SK-N-SH (cell line): Measurements from ENCODE around the gene TMEM115. TPM values are rescaled to one million over a fixed set of nuclear protein-coding genes. Genes with fewer than 3 reads are reported as not detected.

Experiments
- CTCF ChIA-PET: fragments of 300-600, 350-600 bp; formaldehyde crosslinking; extraction: SDS; loops from one replicate; lab custom pipeline; 2021; lab: Yijun Ruan, JAX
- POLR2A ChIA-PET: fragments of 350-600 bp; sonication (Branson Sonifier 250); formaldehyde crosslinking; extraction: SDS; loops from one replicate; lab custom pipeline; 2020; ENCODE audit warnings: antibody characterized with exemption, inconsistent platforms; lab: Yijun Ruan, JAX
- DNase-seq: peaks from one replicate; pipeline ENCODE4 v3.0.0; 2012
- H2AFZ ChIP-seq: fragments of 200-600 bp; sonication (generic); 2 replicates; pipeline ENCODE4 v1.8.1; 2016; ENCODE audit warnings: antibody characterized with exemption, mild to moderate bottlenecking, low read depth
- H3F3A ChIP-seq: fragments of 200-600 bp; sonication (generic); replicated peaks from 2 replicates; pipeline ENCODE3; 2016; ENCODE audit warnings: antibody characterized with exemption, mild to moderate bottlenecking; ENCODE audit not compliant: insufficient read depth
- H3K27ac ChIP-seq, 2 experiments: fragments of 200-500 bp in 1 of 2; fragments of 200-600 bp in 1 of 2; sonication (Bioruptor generic) in 1 of 2; sonication (generic), shearing (Covaris generic) in 1 of 2; 2 replicates each; pipeline versions ENCODE4 v1.5.1 to v1.6.1; 2014 to 2016; ENCODE audit warnings: low read depth in 2 of 2, inconsistent platforms in 1 of 2, low read length in 1 of 2, mild to moderate bottlenecking in 1 of 2, mixed read lengths in 1 of 2
- H3K27me3 ChIP-seq: fragments of 200-600 bp; sonication (generic), shearing (Covaris generic); 2 replicates; pipeline ENCODE4 v1.6.1; 2016; ENCODE audit warnings: mixed run types; ENCODE audit not compliant: insufficient read depth
- H3K36me3 ChIP-seq, 2 experiments: fragments of 200-500 bp in 1 of 2; fragments of 200-600 bp in 1 of 2; sonication (Bioruptor generic) in 1 of 2; sonication (generic) in 1 of 2; replicated peaks in 1 of 2; 2 replicates each; pipeline versions ENCODE3 to v1.5.1; 2014 to 2016; ENCODE audit warnings: low read length in 1 of 2, mild to moderate bottlenecking in 1 of 2; ENCODE audit not compliant: insufficient read depth in 2 of 2, control insufficient read depth in 1 of 2
- H3K4me1 ChIP-seq, 2 experiments: fragments of 200-500 bp in 1 of 2; fragments of 200-600 bp in 1 of 2; sonication (Bioruptor generic) in 1 of 2; sonication (generic), shearing (Covaris generic) in 1 of 2; 2 replicates each; pipeline versions ENCODE4 v1.5.1 to v1.6.1; 2014 to 2016; ENCODE audit warnings: low read depth in 1 of 2, low read length in 1 of 2, mixed run types in 1 of 2; ENCODE audit not compliant: insufficient read depth in 2 of 2, control insufficient read depth in 1 of 2
- H3K4me2 ChIP-seq: fragments of 200-600 bp; sonication (generic), shearing (Covaris generic); 2 replicates; pipeline ENCODE4 v1.6.1; 2017; ENCODE audit warnings: mixed run types
- H3K4me3 ChIP-seq, 2 experiments: fragments of 200-500 bp in 1 of 2; fragments of 200-600 bp in 1 of 2; sonication (Bioruptor generic) in 1 of 2; sonication (generic), shearing (Covaris generic) in 1 of 2; 2 replicates each; pipeline versions ENCODE4 v1.5.1 to v1.8.1; 2014 to 2016; ENCODE audit warnings: low read depth in 2 of 2, inconsistent platforms in 1 of 2, low read length in 1 of 2, mild to moderate bottlenecking in 1 of 2, mixed read lengths in 1 of 2, moderate library complexity in 1 of 2
- H3K79me2 ChIP-seq: fragments of 200-600 bp; sonication (generic); 2 replicates; pipeline ENCODE4 v1.8.1; 2017; ENCODE audit warnings: mild to moderate bottlenecking; ENCODE audit not compliant: insufficient read depth
- H3K9ac ChIP-seq: fragments of 200-600 bp; sonication (generic); 2 replicates; pipeline ENCODE4 v1.6.1; 2017; ENCODE audit warnings: mixed run types
- H3K9me2 ChIP-seq: fragments of 200-600 bp; sonication (generic); 2 replicates; pipeline ENCODE4 v1.6.1; 2017; ENCODE audit warnings: mixed run types
- H3K9me3 ChIP-seq: fragments of 200-600 bp; sonication (generic); 2 replicates; pipeline ENCODE4 v1.6.1; 2017; ENCODE audit warnings: mixed run types, mild to moderate bottlenecking, moderate library complexity
- H4K20me1 ChIP-seq: fragments of 200-600 bp; sonication (generic); 2 replicates; pipeline ENCODE4 v1.6.1; 2017; ENCODE audit warnings: mild to moderate bottlenecking, mixed run types; ENCODE audit not compliant: insufficient read depth
- ELF1 ChIP-seq: IDR thresholded peaks from 2 replicates; pipeline ENCODE4 v1.4.0; 2012
- GABPA ChIP-seq: IDR thresholded peaks from 2 replicates; pipeline ENCODE4 v1.4.0; 2012; ENCODE audit warnings: low read depth, mild to moderate bottlenecking
- GATA2 ChIP-seq: sonication (generic); formaldehyde crosslinking; IDR thresholded peaks from 2 replicates; pipeline ENCODE4 v1.5.0; 2020; ENCODE audit warnings: mild to moderate bottlenecking, missing genetic modification reagents
- MEF2A ChIP-seq: IDR thresholded peaks from 2 replicates; pipeline ENCODE4 v1.4.0; 2012; ENCODE audit warnings: low read depth, borderline replicate concordance
- NFIC ChIP-seq: IDR thresholded peaks from 2 replicates; pipeline ENCODE4 v1.4.0; 2012; ENCODE audit warnings: borderline replicate concordance
- POLR2AphosphoS5 ChIP-seq: IDR thresholded peaks from 2 replicates; pipeline ENCODE4 v1.6.1; 2012; ENCODE audit warnings: low read depth, low read length
- RCOR1 ChIP-seq: fragments of 150-350 bp; IDR thresholded peaks from 2 replicates; pipeline ENCODE4 v1.6.1; 2017; ENCODE audit warnings: antibody characterized with exemption, low read length
- SMC3 ChIP-seq: IDR thresholded peaks from 2 replicates; pipeline ENCODE4 v1.6.1; 2012; ENCODE audit warnings: low read depth, low read length, improper control_type of control experiment
- TCF12 ChIP-seq: IDR thresholded peaks from 2 replicates; pipeline ENCODE4 v1.4.0; 2012
- WGBS: methylation state at CpG from one replicate; pipeline ENCODE4 v1.1.6; 2017; ENCODE audit warnings: low lambda C conversion rate; 5-methylcytosine and 5-hydroxymethylcytosine counted together
- polyA plus RNA-seq, 3 experiments: library from polyadenylated mRNA; depleted of rRNA; stranded (reverse); fragments of >200 nt; gene quantifications; 2 replicates each; pipeline ENCODE4 v1.2.3, GENCODE V29; 2012
- TF ChIP-seq, protein P1 (sequence below): IDR thresholded peaks from 2 replicates; pipeline ENCODE4 v1.4.0; 2012; ENCODE audit warnings: low read depth
- TF ChIP-seq, protein P2 (sequence below): fragments of 200-600 bp; sonication (generic); IDR thresholded peaks from 2 replicates; pipeline ENCODE4 v1.6.1; 2017; ENCODE audit warnings: antibody characterized with exemption, mild to moderate bottlenecking, moderate library complexity
- TF ChIP-seq, protein P3 (sequence below): IDR thresholded peaks from 2 replicates; pipeline ENCODE4 v1.4.0; 2012; ENCODE audit warnings: low read depth, borderline replicate concordance

Gene TMEM115
- polyA plus RNA-seq, 1 of the 3 experiments (the other 2 are of a cell fraction) = 47.8 TPM

DNA sequence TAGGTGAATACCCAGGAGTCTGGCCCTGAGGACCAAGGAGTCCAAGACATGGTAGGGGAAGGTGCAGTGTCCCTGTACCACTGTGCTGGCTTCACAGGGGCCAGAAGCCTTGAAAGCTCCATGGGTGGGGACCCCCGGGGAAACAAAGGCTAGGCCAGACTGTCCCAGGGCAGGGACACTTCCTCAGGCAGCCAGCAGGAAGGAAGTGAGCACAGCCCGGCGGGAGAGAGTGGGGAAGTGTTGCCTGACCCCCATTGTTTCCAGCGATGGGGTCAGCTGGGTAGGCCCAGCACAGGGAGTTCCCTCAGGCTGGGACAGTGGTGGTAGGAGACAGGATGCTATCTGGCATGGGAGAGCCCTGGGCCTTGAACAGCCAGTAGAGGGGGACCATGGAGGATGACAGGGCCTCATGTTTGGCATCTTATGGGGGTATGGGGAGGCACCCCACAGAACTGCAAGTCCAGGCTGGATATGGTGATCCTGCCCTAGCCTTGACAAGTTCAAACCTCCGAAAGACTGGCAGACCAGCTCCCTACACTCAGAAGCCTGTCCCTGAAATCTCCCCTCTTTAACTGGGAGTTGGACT, 35.6 kb downstream of the TMEM115 start:
- Histone ChIP-seq H3K9me2 (no peaks in the 10 kb centered on the region), H3K4me1 (peaks cover 0 to 44% of the 10 kb centered on the region in 2 experiments; a peak in 2 of 4 replicates), H3K4me3 (no peak overlapping the region), H3K27me3 (no peaks in the 10 kb centered on the region), H2AFZ (no peak overlapping the region), H3K9me3 (no peaks in the 10 kb centered on the region), H3K36me3 (peaks cover 8 to 33% of the 10 kb centered on the region in 2 experiments), H3F3A (peaks cover 14% of the 10 kb centered on the region), H3K27ac (no peak overlapping the region), H3K79me2 (peaks cover 45% of the 10 kb centered on the region), H4K20me1 (no peaks in the 10 kb centered on the region), H3K4me2 (no peak overlapping the region), H3K9ac (no peak overlapping the region)
- CTCF ChIA-PET = interaction anchor here (0.7 to 6.0 kb wide), 27 partner anchors 9 to 290 kb away, joined by 3 to 60 read pairs (median 4); partner anchors contain the start of genes HYAL1, HYAL3, NAA80 and RASSF1
- TF ChIP-seq, protein P1, sequence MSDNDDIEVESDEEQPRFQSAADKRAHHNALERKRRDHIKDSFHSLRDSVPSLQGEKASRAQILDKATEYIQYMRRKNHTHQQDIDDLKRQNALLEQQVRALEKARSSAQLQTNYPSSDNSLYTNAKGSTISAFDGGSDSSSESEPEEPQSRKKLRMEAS = no peak
- TF ChIP-seq POLR2AphosphoS5 = 0 out of 2 replicates have a peak, but pooled peaks have one; percentile 21
- no peak for DNase-seq
- POLR2A ChIA-PET = interaction anchor here (1.6 to 1.7 kb wide), 2 partner anchors 13 to 32 kb away, joined by 4 to 6 read pairs; partner anchors contain the start of gene IFRD2
- WGBS = 87% methylated on average over 2 of the region's 5 CpGs

DNA sequence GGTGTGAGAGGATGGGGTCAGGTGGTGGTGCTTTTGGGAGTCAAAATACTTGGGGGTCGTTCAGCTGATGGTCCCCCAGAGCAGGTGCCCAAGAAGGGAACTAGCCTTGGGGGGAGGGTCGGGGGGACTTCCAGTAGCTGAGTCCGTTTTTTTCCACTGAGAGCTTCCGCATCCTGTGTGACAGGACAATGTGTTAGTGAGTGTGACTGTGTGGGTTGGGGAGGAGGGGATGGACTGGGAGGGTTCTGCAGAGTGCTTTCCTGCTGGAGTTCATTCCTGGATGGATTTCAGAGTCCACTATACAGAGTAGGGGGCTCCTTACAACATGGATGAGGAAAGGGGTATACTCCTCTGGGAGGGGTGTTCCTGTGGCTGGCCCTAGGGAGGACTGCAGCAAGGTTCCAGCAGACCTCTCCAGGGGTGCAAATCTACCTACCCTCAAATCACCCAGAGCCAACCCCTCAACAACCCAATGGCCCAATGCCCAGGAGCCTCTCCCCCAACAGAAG, 36.2 kb downstream of the TMEM115 start:
- Histone ChIP-seq H3K4me1 (peaks cover 0 to 45% of the 10 kb centered on the region in 2 experiments; a peak in 2 of 4 replicates), H3K4me3 (no peak overlapping the region), H4K20me1 (no peaks in the 10 kb centered on the region), H3K79me2 (peaks cover 51% of the 10 kb centered on the region), H3K36me3 (peaks cover 8 to 38% of the 10 kb centered on the region in 2 experiments), H2AFZ (no peak overlapping the region), H3K27me3 (no peaks in the 10 kb centered on the region), H3K9ac (no peak overlapping the region), H3K4me2 (no peak overlapping the region), H3K9me2 (no peaks in the 10 kb centered on the region)
- ChIA-PET CTCF (interaction anchor here (0.7 to 6.0 kb wide), 12 partner anchors 12 to 290 kb away, joined by 3 to 60 read pairs (median 4); partner anchors contain the start of genes HYAL1, HYAL3, IFRD2 and NAA80), POLR2A (interaction anchor here (1.6 kb wide), 1 partner anchor 14 kb away, joined by 4 read pairs; no protein-coding TSS in a partner anchor)
- DNase-seq = no peak
- 64% methylated on average over 3 of the region's 4 CpGs for whole genome bisulfite sequencing
- TF ChIP-seq, protein P2, sequence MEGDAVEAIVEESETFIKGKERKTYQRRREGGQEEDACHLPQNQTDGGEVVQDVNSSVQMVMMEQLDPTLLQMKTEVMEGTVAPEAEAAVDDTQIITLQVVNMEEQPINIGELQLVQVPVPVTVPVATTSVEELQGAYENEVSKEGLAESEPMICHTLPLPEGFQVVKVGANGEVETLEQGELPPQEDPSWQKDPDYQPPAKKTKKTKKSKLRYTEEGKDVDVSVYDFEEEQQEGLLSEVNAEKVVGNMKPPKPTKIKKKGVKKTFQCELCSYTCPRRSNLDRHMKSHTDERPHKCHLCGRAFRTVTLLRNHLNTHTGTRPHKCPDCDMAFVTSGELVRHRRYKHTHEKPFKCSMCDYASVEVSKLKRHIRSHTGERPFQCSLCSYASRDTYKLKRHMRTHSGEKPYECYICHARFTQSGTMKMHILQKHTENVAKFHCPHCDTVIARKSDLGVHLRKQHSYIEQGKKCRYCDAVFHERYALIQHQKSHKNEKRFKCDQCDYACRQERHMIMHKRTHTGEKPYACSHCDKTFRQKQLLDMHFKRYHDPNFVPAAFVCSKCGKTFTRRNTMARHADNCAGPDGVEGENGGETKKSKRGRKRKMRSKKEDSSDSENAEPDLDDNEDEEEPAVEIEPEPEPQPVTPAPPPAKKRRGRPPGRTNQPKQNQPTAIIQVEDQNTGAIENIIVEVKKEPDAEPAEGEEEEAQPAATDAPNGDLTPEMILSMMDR = no peak
- TF ChIP-seq, protein P3, sequence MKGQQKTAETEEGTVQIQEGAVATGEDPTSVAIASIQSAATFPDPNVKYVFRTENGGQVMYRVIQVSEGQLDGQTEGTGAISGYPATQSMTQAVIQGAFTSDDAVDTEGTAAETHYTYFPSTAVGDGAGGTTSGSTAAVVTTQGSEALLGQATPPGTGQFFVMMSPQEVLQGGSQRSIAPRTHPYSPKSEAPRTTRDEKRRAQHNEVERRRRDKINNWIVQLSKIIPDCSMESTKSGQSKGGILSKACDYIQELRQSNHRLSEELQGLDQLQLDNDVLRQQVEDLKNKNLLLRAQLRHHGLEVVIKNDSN = no peak
- no peak for TF ChIP-seq SMC3
- no peak for TF ChIP-seq MEF2A
- TF ChIP-seq RCOR1 = no peak
- no peak for TF ChIP-seq GATA2
- TF ChIP-seq TCF12 = no peak
- TF ChIP-seq ELF1 = no peak
- TF ChIP-seq NFIC = no peak
- no peak for TF ChIP-seq GABPA
- TF ChIP-seq, all 33 proteins: peak for 0
- no peaks in the 10 kb centered on the region for H3K9me3 ChIP-seq
- peaks cover 10% of the 10 kb centered on the region for H3F3A ChIP-seq
- no peak overlapping the region; a peak in 1 of 4 replicates for H3K27ac ChIP-seq
